Thyroid gland (tissue), 4 donors: ENCODE results near the gene CA4.

Experiments
- CTCF ChIP-seq, 6 experiments: fragments of 200-600 bp in 3 of 6; fragments of 450-650 bp in 3 of 6; sonication (generic) in 3 of 6; IDR thresholded peaks; one replicate each; pipeline ENCODE4 v1.5.1; 2016 to 2019; ENCODE audit warnings: antibody characterized with exemption in 6 of 6, mild to moderate bottlenecking in 2 of 6, inconsistent platforms in 1 of 6, moderate library complexity in 1 of 6
- POLR2A ChIP-seq, 2 donors: fragments of 450-650 bp; IDR thresholded peaks; one replicate each; pipeline ENCODE4 v1.6.1; 2017; ENCODE audit warnings: antibody characterized with exemption in 2 of 2, mild to moderate bottlenecking in 2 of 2, moderate library complexity in 1 of 2

GRCh38 chr17:60108712-60109111, 41.1 kb upstream of the CA4 start:
- TF ChIP-seq POLR2A (IDR thresholded peaks at IDR 0.05): no peak
- no peak for TF ChIP-seq CTCF (IDR thresholded peaks at IDR 0.05)
